Activated CD4-positive, alpha-beta T cell treated with anti-CD3 and anti-CD28 coated beads, Interleukin-2, amount 10 ng/mL, durations not matched to agents 24 days and 14 days (primary cell): ENCODE results near the gene POLD3. TPM values are rescaled to one million over a fixed set of nuclear protein-coding genes. Genes with fewer than 3 reads are reported as not detected.

Experiments
- DNase-seq: peaks from one replicate; pipeline ENCODE4 v3.0.0; 2022
- H3K27ac Mint-ChIP-seq: one replicate; pipeline ENCODE4 v1.8.0; 2022; ENCODE audit warnings: mild to moderate bottlenecking, mixed read lengths
- H3K27me3 Mint-ChIP-seq: one replicate; pipeline ENCODE4 v1.8.0; 2022; ENCODE audit warnings: mixed read lengths
- H3K36me3 Mint-ChIP-seq: one replicate; pipeline ENCODE4 v1.8.0; 2022; ENCODE audit warnings: low read depth, mild to moderate bottlenecking, mixed read lengths
- H3K4me1 Mint-ChIP-seq: one replicate; pipeline ENCODE4 v1.8.0; 2021; ENCODE audit warnings: mixed read lengths
- H3K4me3 Mint-ChIP-seq: one replicate; pipeline ENCODE4 v1.8.0; 2022; ENCODE audit warnings: mild to moderate bottlenecking, moderate library complexity, mixed read lengths
- H3K9me3 Mint-ChIP-seq: one replicate; pipeline ENCODE4 v1.8.0; 2021; ENCODE audit warnings: mixed read lengths
- intact Hi-C: fragments of 100-400 bp; cut with micrococcal nuclease; formaldehyde crosslinking; loops from one replicate; pipeline ENCODE4 v1.15.1; 2023
- total RNA-seq: library from RNA; stranded (reverse); gene quantifications from 2 replicates; pipeline ENCODE4 v1.2.3, GENCODE V29; 2022

Gene POLD3
- total RNA-seq, 1 donor from 2014 or later = 53.5 TPM

GRCh38 chr11:74636630-74637184 lies 44.3 kb downstream of the POLD3 start:
- Mint-ChIP-seq H3K36me3 (peaks cover 82% of the 10 kb centered on the region), H3K27me3 (no peaks in the 10 kb centered on the region), H3K4me1 (peaks cover 12% of the 10 kb centered on the region), H3K9me3 (peaks cover 8% of the 10 kb centered on the region), H3K4me3 (no peak overlapping the region), H3K27ac (peak overlapping the region; percentile 85)
- intact Hi-C loops = no loop called here
- DNase-seq = no peak

GRCh38 chr11:74637700-74638099 lies 45.3 kb downstream of the POLD3 start:
- Mint-ChIP-seq H3K9me3 (peaks cover 8% of the 10 kb centered on the region), H3K27ac (peak overlapping the region; percentile 15), H3K36me3 (peaks cover 82% of the 10 kb centered on the region), H3K27me3 (no peaks in the 10 kb centered on the region), H3K4me1 (peaks cover 12% of the 10 kb centered on the region), H3K4me3 (no peak overlapping the region)
- no peak for DNase-seq
- intact Hi-C loops = no loop called here

GRCh38 chr11:74638869-74639268 lies 46.5 kb downstream of the POLD3 start:
- H3K4me1 Mint-ChIP-seq = peaks cover 14% of the 10 kb centered on the region
- H3K27ac Mint-ChIP-seq = no peak overlapping the region
- H3K27me3 Mint-ChIP-seq = no peaks in the 10 kb centered on the region
- H3K4me3 Mint-ChIP-seq = no peak overlapping the region
- DNase-seq = no peak
- H3K36me3 Mint-ChIP-seq = peaks cover 80% of the 10 kb centered on the region
- H3K9me3 Mint-ChIP-seq = peaks cover 8% of the 10 kb centered on the region
- intact Hi-C loops = no loop called here

GRCh38 chr11:74639533-74639932 lies 47.2 kb downstream of the POLD3 start:
- Mint-ChIP-seq H3K4me1 (peaks cover 14% of the 10 kb centered on the region), H3K4me3 (no peak overlapping the region), H3K36me3 (peaks cover 78% of the 10 kb centered on the region), H3K27ac (no peak overlapping the region), H3K9me3 (peaks cover 8% of the 10 kb centered on the region), H3K27me3 (no peaks in the 10 kb centered on the region)
- intact Hi-C loops = no loop called here
- no peak for DNase-seq

GRCh38 chr11:74641289-74641688 lies 48.9 kb downstream of the POLD3 start:
- DNase-seq = no peak
- intact Hi-C loops = no loop called here
- Mint-ChIP-seq H3K4me3 (no peak overlapping the region), H3K9me3 (peaks cover 1% of the 10 kb centered on the region), H3K36me3 (peaks cover 64% of the 10 kb centered on the region), H3K4me1 (peaks cover 8% of the 10 kb centered on the region), H3K27me3 (no peaks in the 10 kb centered on the region), H3K27ac (no peak overlapping the region)

- H3K4me3 Mint-ChIP-seq = no peak overlapping the region
- intact Hi-C loops = no loop called here
- H3K27me3 Mint-ChIP-seq = no peaks in the 10 kb centered on the region
- H3K36me3 Mint-ChIP-seq = peaks cover 59% of the 10 kb centered on the region
- peaks cover 2% of the 10 kb centered on the region for H3K4me1 Mint-ChIP-seq
- no peaks in the 10 kb centered on the region for H3K9me3 Mint-ChIP-seq
- no peak for DNase-seq
- H3K27ac Mint-ChIP-seq = no peak overlapping the region
Observed at GRCh38 chr11:74641905-74642304, 49.5 kb downstream of the POLD3 start.

- no peak for DNase-seq
- Mint-ChIP-seq H3K4me3 (no peak overlapping the region), H3K9me3 (no peaks in the 10 kb centered on the region), H3K36me3 (peaks cover 49% of the 10 kb centered on the region), H3K4me1 (peaks cover 2% of the 10 kb centered on the region), H3K27ac (no peak overlapping the region), H3K27me3 (no peaks in the 10 kb centered on the region)
- intact Hi-C loops = no loop called here
Observed at GRCh38 chr11:74642912-74643311, 50.5 kb downstream of the POLD3 start.

GRCh38 chr11:74644081-74644480 lies 51.7 kb downstream of the POLD3 start:
- Mint-ChIP-seq H3K27me3 (no peaks in the 10 kb centered on the region), H3K4me1 (peaks cover 2% of the 10 kb centered on the region), H3K4me3 (no peak overlapping the region), H3K36me3 (peaks cover 46% of the 10 kb centered on the region), H3K27ac (no peak overlapping the region), H3K9me3 (no peaks in the 10 kb centered on the region)
- no peak for DNase-seq
- intact Hi-C loops = no loop called here

GRCh38 chr11:74646215-74646614 lies 53.8 kb downstream of the POLD3 start:
- Mint-ChIP-seq H3K27me3 (no peaks in the 10 kb centered on the region), H3K4me1 (peaks cover 2% of the 10 kb centered on the region), H3K27ac (no peak overlapping the region), H3K9me3 (no peaks in the 10 kb centered on the region), H3K4me3 (no peak overlapping the region), H3K36me3 (peaks cover 41% of the 10 kb centered on the region)
- no peak for DNase-seq
- intact Hi-C loops = no loop called here

- Mint-ChIP-seq H3K9me3 (no peaks in the 10 kb centered on the region), H3K36me3 (peaks cover 39% of the 10 kb centered on the region), H3K4me1 (peaks cover 2% of the 10 kb centered on the region), H3K4me3 (no peak overlapping the region), H3K27me3 (no peaks in the 10 kb centered on the region), H3K27ac (no peak overlapping the region)
- intact Hi-C loops = no loop called here
- no peak for DNase-seq
Observed at GRCh38 chr11:74646954-74647353, 54.6 kb downstream of the POLD3 start.

GRCh38 chr11:74647404-74647803 lies 55.0 kb downstream of the POLD3 start:
- intact Hi-C loops = no loop called here
- H3K27ac Mint-ChIP-seq = no peak overlapping the region
- H3K4me3 Mint-ChIP-seq = no peak overlapping the region
- no peaks in the 10 kb centered on the region for H3K9me3 Mint-ChIP-seq
- no peaks in the 10 kb centered on the region for H3K27me3 Mint-ChIP-seq
- peaks cover 38% of the 10 kb centered on the region for H3K36me3 Mint-ChIP-seq
- DNase-seq = no peak
- H3K4me1 Mint-ChIP-seq = peaks cover 2% of the 10 kb centered on the region

- peaks cover 2% of the 10 kb centered on the region for H3K4me1 Mint-ChIP-seq
- H3K9me3 Mint-ChIP-seq = no peaks in the 10 kb centered on the region
- no peak overlapping the region for H3K4me3 Mint-ChIP-seq
- no peak overlapping the region for H3K27ac Mint-ChIP-seq
- intact Hi-C loops = no loop called here
- no peak for DNase-seq
- H3K36me3 Mint-ChIP-seq = peaks cover 38% of the 10 kb centered on the region
- H3K27me3 Mint-ChIP-seq = no peaks in the 10 kb centered on the region
Observed at GRCh38 chr11:74647831-74648230, 55.4 kb downstream of the POLD3 start.

- Mint-ChIP-seq H3K9me3 (peaks cover 6% of the 10 kb centered on the region), H3K4me3 (no peak overlapping the region), H3K27ac (no peak overlapping the region), H3K4me1 (no peaks in the 10 kb centered on the region), H3K36me3 (peaks cover 37% of the 10 kb centered on the region), H3K27me3 (no peaks in the 10 kb centered on the region)
- DNase-seq = no peak
- intact Hi-C loops = no loop called here
Observed at GRCh38 chr11:74648894-74649293, 56.5 kb downstream of the POLD3 start.

- no peak for DNase-seq
- no peak overlapping the region for H3K27ac Mint-ChIP-seq
- no peaks in the 10 kb centered on the region for H3K27me3 Mint-ChIP-seq
- H3K9me3 Mint-ChIP-seq = peaks cover 8% of the 10 kb centered on the region
- H3K4me1 Mint-ChIP-seq = no peaks in the 10 kb centered on the region
- peaks cover 37% of the 10 kb centered on the region for H3K36me3 Mint-ChIP-seq
- no peak overlapping the region for H3K4me3 Mint-ChIP-seq
- intact Hi-C loops = no loop called here
Observed at GRCh38 chr11:74650498-74650897, 58.1 kb downstream of the POLD3 start.

GRCh38 chr11:74654976-74655375 lies 62.6 kb downstream of the POLD3 start:
- Mint-ChIP-seq H3K9me3 (peaks cover 12% of the 10 kb centered on the region), H3K27me3 (no peaks in the 10 kb centered on the region), H3K4me3 (no peak overlapping the region), H3K27ac (no peak overlapping the region), H3K36me3 (peaks cover 48% of the 10 kb centered on the region), H3K4me1 (no peaks in the 10 kb centered on the region)
- no peak for DNase-seq
- intact Hi-C loops = no loop called here
